ENCODE results near the gene SCAF1. TPM values are rescaled to one million over a fixed set of nuclear protein-coding genes. Genes with fewer than 3 reads are reported as not detected.

Gene SCAF1
- total and polyA plus RNA-seq, 2 of the 13 experiments (the other 11 are each of a cell fraction or from before 2014, with no cell fraction given): 3.3 to 6.1 TPM

DNA sequence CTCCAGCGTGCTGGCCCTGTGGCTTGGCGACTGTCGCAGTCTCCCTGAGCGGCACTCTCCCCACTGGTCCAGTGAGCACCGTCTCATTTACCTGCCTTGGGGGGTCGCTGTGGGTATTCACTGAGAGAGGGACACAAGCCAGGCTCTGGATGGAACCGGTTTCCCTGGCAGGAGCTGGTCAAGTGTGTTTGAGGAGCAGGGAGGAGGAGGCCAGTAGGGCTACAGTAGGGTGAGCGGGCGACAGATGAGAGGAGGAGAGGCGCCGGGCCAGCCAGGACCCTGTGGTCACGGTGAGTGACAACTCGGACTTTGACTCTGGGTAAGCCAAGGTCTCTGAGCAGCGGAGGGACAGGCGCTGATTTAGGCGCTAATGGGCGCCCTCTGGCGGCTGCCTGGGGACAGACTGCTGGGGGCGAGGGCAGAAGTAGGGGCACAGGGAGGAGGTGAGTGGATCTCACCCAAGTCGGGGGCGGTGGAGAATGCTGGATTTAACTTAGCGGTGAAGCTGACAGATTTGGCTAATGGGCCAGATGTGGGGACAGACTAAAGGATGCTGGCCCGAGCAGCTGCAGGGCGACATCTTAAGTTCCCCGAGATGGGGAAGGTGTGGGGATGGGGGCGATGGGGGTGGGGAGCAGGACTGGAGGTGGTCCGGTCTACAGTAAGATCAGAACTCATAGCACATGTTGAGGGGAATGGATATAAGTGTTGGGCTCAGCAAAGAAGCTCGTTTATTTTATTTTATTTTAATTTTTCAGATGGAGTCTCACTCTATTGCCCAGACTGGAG lies 30.3 kb downstream of the SCAF1 start (continued):
- TF ChIP-seq REXO4 (CRISPR knock-in tag; IDR thresholded peaks at IDR 0.05; ENCODE audit: borderline replicate concordance) (no peak), POLR2A (IDR thresholded peaks at IDR 0.05; ENCODE audit: insufficient read depth in 1 of 2, low read depth in 2 of 2, low read length in 2 of 2) (peak; percentile 56 to 76; a peak in 3 of 4 replicates), PCBP1 (IDR thresholded peaks at IDR 0.05; ENCODE audit: borderline replicate concordance, low read depth, low read length) (0 out of 2 replicates have a peak, but pooled peaks have one; percentile 52), ATF6 (CRISPR knock-in tag; conservative IDR thresholded peaks at IDR 0.05) (no peak; the same call in 1 of the 2 replicates), ZNF333 (CRISPR knock-in tag; IDR thresholded peaks at IDR 0.05; ENCODE audit: borderline replicate concordance) (peak; percentile 35; the same call in 1 of the 2 replicates), HMG20B (CRISPR knock-in tag; conservative IDR thresholded peaks at IDR 0.05) (peak; percentile 74), ZNF24 (IDR thresholded peaks at IDR 0.05) (no peak), NFYC (CRISPR knock-in tag; IDR thresholded peaks at IDR 0.05) (peak; percentile 30; the same call in 1 of the 2 replicates), ZBTB1 (CRISPR knock-in tag; IDR thresholded peaks at IDR 0.05; ENCODE audit: borderline replicate concordance) (no peak), ZNF777 (CRISPR knock-in tag; IDR thresholded peaks at IDR 0.05) (0 out of 2 replicates have a peak, but pooled peaks have one; percentile 17), KMT2B (CRISPR knock-in tag; IDR thresholded peaks at IDR 0.05) (peak; percentile 67; the same call in 1 of the 2 replicates), ZNF563 (CRISPR knock-in tag; IDR thresholded peaks at IDR 0.05) (no peak), ZNF280D (CRISPR knock-in tag; IDR thresholded peaks at IDR 0.05) (0 out of 2 replicates have a peak, but pooled peaks have one; percentile 70), ZFP62 (CRISPR knock-in tag; IDR thresholded peaks at IDR 0.05) (no peak), CBFB (CRISPR knock-in tag; IDR thresholded peaks at IDR 0.05) (peak; percentile 88), SMC3 (IDR thresholded peaks at IDR 0.05; ENCODE audit: low read length) (peak; percentile 55; the same call in 1 of the 2 replicates), SETDB1 (CRISPR knock-in tag; IDR thresholded peaks at IDR 0.05; ENCODE audit: borderline replicate concordance) (no peak), ZNF230 (CRISPR knock-in tag; IDR thresholded peaks at IDR 0.05) (no peak), NR0B2 (CRISPR knock-in tag; IDR thresholded peaks at IDR 0.05) (peak; percentile 82; the same call in 1 of the 2 replicates)
- TF ChIP-seq, protein P1, sequence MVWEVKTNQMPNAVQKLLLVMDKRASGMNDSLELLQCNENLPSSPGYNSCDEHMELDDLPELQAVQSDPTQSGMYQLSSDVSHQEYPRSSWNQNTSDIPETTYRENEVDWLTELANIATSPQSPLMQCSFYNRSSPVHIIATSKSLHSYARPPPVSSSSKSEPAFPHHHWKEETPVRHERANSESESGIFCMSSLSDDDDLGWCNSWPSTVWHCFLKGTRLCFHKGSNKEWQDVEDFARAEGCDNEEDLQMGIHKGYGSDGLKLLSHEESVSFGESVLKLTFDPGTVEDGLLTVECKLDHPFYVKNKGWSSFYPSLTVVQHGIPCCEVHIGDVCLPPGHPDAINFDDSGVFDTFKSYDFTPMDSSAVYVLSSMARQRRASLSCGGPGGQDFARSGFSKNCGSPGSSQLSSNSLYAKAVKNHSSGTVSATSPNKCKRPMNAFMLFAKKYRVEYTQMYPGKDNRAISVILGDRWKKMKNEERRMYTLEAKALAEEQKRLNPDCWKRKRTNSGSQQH (CRISPR knock-in tag; IDR thresholded peaks at IDR 0.05; ENCODE audit: low read depth): peak; percentile 62; the same call in 1 of the 2 replicates
- TF ChIP-seq, protein P2, sequence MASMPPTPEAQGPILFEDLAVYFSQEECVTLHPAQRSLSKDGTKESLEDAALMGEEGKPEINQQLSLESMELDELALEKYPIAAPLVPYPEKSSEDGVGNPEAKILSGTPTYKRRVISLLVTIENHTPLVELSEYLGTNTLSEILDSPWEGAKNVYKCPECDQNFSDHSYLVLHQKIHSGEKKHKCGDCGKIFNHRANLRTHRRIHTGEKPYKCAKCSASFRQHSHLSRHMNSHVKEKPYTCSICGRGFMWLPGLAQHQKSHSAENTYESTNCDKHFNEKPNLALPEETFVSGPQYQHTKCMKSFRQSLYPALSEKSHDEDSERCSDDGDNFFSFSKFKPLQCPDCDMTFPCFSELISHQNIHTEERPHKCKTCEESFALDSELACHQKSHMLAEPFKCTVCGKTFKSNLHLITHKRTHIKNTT (CRISPR knock-in tag; IDR thresholded peaks at IDR 0.05): no peak

Measured in HepG2 (cell line).